NB4 (cell line): ENCODE data around the gene CRAMP1.
"Not testable (repeated sequence)": the region's sequence is repeated elsewhere in the genome, so short reads cannot be mapped to it uniquely, and the experiment has no call there.

Experiments used
- DNase-seq: peaks from one replicate; pipeline ENCODE4 v3.0.0; 2010; ENCODE audit warnings: low read depth
- H3K4me3 ChIP-seq: one replicate; pipeline ENCODE4 v1.5.1; 2011; ENCODE audit warnings: mild to moderate bottlenecking, low read depth, low read length, moderate library complexity
- MYC ChIP-seq: IDR thresholded peaks from 2 replicates; pipeline ENCODE4 v1.6.1; 2011; ENCODE audit warnings: low read depth, low read length
- POLR2A ChIP-seq: IDR thresholded peaks from 2 replicates; pipeline ENCODE4 v1.6.1; 2011; ENCODE audit warnings: mild to moderate bottlenecking; ENCODE audit not compliant: insufficient read length; ENCODE audit errors: extremely low read depth
- TF ChIP-seq, protein P1 (sequence below): IDR thresholded peaks from one replicate; pipeline ENCODE4 v1.5.1; 2012; ENCODE audit warnings: low read depth, low read length
- TF ChIP-seq, protein P2 (sequence below): IDR thresholded peaks from 2 replicates; pipeline ENCODE4 v1.6.1; 2011; ENCODE audit warnings: low read depth, low read length

Gene CRAMP1

GRCh38 chr16:1590930-1591705 is 21.0 kb upstream of the CRAMP1 start:
- no peak for DNase-seq
- TF ChIP-seq, protein P1, sequence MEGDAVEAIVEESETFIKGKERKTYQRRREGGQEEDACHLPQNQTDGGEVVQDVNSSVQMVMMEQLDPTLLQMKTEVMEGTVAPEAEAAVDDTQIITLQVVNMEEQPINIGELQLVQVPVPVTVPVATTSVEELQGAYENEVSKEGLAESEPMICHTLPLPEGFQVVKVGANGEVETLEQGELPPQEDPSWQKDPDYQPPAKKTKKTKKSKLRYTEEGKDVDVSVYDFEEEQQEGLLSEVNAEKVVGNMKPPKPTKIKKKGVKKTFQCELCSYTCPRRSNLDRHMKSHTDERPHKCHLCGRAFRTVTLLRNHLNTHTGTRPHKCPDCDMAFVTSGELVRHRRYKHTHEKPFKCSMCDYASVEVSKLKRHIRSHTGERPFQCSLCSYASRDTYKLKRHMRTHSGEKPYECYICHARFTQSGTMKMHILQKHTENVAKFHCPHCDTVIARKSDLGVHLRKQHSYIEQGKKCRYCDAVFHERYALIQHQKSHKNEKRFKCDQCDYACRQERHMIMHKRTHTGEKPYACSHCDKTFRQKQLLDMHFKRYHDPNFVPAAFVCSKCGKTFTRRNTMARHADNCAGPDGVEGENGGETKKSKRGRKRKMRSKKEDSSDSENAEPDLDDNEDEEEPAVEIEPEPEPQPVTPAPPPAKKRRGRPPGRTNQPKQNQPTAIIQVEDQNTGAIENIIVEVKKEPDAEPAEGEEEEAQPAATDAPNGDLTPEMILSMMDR = no peak
- TF ChIP-seq MYC (no peak), POLR2A (no peak)
- TF ChIP-seq, protein P2, sequence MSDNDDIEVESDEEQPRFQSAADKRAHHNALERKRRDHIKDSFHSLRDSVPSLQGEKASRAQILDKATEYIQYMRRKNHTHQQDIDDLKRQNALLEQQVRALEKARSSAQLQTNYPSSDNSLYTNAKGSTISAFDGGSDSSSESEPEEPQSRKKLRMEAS = no peak

DNA sequence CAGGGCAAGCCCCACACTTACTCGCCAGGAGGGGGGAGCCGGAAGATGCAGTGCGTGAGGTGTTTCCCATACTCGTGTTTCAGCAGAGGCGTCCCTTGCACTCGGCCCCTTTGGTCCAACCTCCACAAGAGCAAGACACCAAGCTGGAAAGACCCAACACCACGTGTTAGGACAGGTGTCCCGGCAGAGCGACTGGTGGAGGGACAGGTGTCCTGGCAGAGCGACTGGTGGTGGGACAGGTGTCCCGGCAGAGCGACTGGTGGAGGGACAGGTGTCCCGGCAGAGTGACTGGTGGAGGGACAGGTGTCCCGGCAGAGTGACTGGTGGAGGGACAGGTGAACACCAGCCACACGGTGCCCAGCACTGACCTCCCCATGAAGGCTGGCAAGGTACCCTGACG is 19.7 kb upstream of the CRAMP1 start:
- TF ChIP-seq, protein P1 = no peak
- TF ChIP-seq POLR2A = no peak
- TF ChIP-seq, protein P2 = no peak
- H3K4me3 ChIP-seq = no peak overlapping the region
- DNase-seq = no peak

More at GRCh38 chr16:1590930-1591705, 21.0 kb upstream of the CRAMP1 start:
- no peak overlapping the region for H3K4me3 ChIP-seq

- H3K4me3 ChIP-seq, DNase-seq: not testable (repeated sequence)
Measured at GRCh38 chr16:1595511-1595910, 16.6 kb upstream of the CRAMP1 start.

GRCh38 chr16:1596516-1596915 is 15.6 kb upstream of the CRAMP1 start:
- H3K4me3 ChIP-seq = no peak overlapping the region
- no peak for DNase-seq
- TF ChIP-seq, protein P1 = no peak
- TF ChIP-seq, protein P2 = no peak
- TF ChIP-seq POLR2A = no peak
- TF ChIP-seq MYC = no peak

GRCh38 chr16:1597154-1597553 is 15.0 kb upstream of the CRAMP1 start:
- DNase-seq = no peak
- no peak overlapping the region for H3K4me3 ChIP-seq
- TF ChIP-seq, protein P1 = no peak
- TF ChIP-seq, protein P2 = no peak
- TF ChIP-seq POLR2A (no peak), MYC (no peak)

GRCh38 chr16:1601031-1601430 is 11.1 kb upstream of the CRAMP1 start:
- no peak overlapping the region for H3K4me3 ChIP-seq

More at GRCh38 chr16:1601031-1601430, 11.1 kb upstream of the CRAMP1 start:
- no peak for DNase-seq
- TF ChIP-seq, protein P2 = no peak
- TF ChIP-seq POLR2A (no peak), MYC (no peak)
- TF ChIP-seq, protein P1 = no peak
